ENCODE measurements around the gene NOS1AP. TPM values are rescaled to one million over a fixed set of nuclear protein-coding genes. Genes with fewer than 3 reads are reported as not detected.

Gene NOS1AP
- total RNA-seq, 1 experiment from 2014 or later: 9.9 TPM

DNA sequence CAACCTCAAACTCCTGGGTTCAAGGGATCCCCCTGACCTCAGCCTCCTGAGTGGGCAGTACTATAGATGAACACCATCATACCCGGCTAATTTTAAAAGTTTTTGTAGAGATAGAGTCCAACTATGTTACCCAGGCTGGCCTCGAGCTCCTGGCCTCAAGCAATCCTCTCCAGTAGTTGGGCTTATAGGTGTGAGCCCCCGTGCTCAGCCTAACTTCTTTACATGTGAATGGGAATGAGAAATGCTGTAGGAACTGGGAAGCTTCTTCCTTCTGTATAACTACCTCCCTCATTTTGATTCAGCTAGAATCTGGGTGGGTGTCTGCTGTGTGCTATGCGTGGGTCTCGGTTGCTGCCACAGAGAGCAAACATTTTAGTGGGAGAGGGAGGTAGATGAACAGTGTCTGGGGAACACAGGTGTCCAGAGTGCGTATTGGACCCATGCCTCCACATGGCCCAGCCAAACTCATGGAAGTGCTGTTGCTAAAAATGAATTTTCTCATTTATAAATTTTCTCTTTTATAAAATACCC is 150.6 kb downstream of the NOS1AP start:
- no peak overlapping the region for H3K4me3 Mint-ChIP-seq (ENCODE audit: low read depth, unreplicated experiment)
- no peaks in the 10 kb centered on the region for H3K36me3 Mint-ChIP-seq (ENCODE audit: insufficient read depth, unreplicated experiment)
- intact Hi-C loops (cut with micrococcal nuclease; ENCODE audit: unreplicated experiment): loop anchor here (5.0 kb wide), 1 partner anchor 148 kb away; no protein-coding TSS in a partner anchor
- TF ChIP-seq, protein P1, sequence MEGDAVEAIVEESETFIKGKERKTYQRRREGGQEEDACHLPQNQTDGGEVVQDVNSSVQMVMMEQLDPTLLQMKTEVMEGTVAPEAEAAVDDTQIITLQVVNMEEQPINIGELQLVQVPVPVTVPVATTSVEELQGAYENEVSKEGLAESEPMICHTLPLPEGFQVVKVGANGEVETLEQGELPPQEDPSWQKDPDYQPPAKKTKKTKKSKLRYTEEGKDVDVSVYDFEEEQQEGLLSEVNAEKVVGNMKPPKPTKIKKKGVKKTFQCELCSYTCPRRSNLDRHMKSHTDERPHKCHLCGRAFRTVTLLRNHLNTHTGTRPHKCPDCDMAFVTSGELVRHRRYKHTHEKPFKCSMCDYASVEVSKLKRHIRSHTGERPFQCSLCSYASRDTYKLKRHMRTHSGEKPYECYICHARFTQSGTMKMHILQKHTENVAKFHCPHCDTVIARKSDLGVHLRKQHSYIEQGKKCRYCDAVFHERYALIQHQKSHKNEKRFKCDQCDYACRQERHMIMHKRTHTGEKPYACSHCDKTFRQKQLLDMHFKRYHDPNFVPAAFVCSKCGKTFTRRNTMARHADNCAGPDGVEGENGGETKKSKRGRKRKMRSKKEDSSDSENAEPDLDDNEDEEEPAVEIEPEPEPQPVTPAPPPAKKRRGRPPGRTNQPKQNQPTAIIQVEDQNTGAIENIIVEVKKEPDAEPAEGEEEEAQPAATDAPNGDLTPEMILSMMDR (IDR thresholded peaks at IDR 0.05; ENCODE audit: unreplicated experiment): no peak
- CTCF ChIA-PET: no interaction called here
- no peaks in the 10 kb centered on the region for H3K27me3 Mint-ChIP-seq (ENCODE audit: unreplicated experiment)
- BruUV-seq (replicated peaks): no TSS peak
- DNase-seq: no peak
- H3K9me3 Mint-ChIP-seq (ENCODE audit: low read depth, unreplicated experiment): no peaks in the 10 kb centered on the region
- no peak overlapping the region for H3K27ac Mint-ChIP-seq (ENCODE audit: unreplicated experiment)
- peaks cover 66% of the 10 kb centered on the region for H3K4me1 Mint-ChIP-seq (ENCODE audit: low read depth, unreplicated experiment)

DNA sequence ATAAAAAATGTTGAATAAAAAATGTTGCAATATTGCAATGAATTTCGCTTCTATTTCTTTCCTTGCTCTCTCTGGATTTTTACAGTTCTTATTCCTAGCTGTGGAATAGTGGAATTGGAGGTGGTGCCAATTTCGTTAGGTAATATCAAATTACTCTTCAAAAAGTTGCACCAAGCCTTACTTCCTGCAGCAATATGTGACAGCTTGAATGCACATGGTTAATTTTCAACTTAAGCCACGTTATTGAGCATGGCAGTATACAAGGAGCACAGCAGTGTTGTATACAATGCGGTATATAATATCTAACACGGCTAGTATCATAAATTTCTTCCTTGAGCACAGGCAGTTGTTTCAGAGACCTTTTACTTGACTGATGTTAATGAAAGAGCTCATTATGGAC is 152.5 kb downstream of the NOS1AP start:
- DNase-seq: no peak
- intact Hi-C loops (cut with micrococcal nuclease; ENCODE audit: unreplicated experiment): loop anchor here (5.0 kb wide), 1 partner anchor 150 kb away; no protein-coding TSS in a partner anchor
- BruUV-seq (replicated peaks): no TSS peak
- no peaks in the 10 kb centered on the region for H3K9me3 Mint-ChIP-seq (ENCODE audit: low read depth, unreplicated experiment)
- TF ChIP-seq, protein P1 (IDR thresholded peaks at IDR 0.05; ENCODE audit: unreplicated experiment): no peak
- H3K36me3 Mint-ChIP-seq (ENCODE audit: insufficient read depth, unreplicated experiment): no peaks in the 10 kb centered on the region
- CTCF ChIA-PET: interaction anchor here (0.6 to 5.2 kb wide), 7 partner anchors 8 to 181 kb away, joined by 3 to 22 read pairs (median 3); no protein-coding TSS in a partner anchor
- peak overlapping the region; percentile 1 for H3K4me3 Mint-ChIP-seq (ENCODE audit: low read depth, unreplicated experiment)
- no peak overlapping the region for H3K27ac Mint-ChIP-seq (ENCODE audit: unreplicated experiment)
- no peaks in the 10 kb centered on the region for H3K27me3 Mint-ChIP-seq (ENCODE audit: unreplicated experiment)
- peaks cover 58% of the 10 kb centered on the region for H3K4me1 Mint-ChIP-seq (ENCODE audit: low read depth, unreplicated experiment)

DNA sequence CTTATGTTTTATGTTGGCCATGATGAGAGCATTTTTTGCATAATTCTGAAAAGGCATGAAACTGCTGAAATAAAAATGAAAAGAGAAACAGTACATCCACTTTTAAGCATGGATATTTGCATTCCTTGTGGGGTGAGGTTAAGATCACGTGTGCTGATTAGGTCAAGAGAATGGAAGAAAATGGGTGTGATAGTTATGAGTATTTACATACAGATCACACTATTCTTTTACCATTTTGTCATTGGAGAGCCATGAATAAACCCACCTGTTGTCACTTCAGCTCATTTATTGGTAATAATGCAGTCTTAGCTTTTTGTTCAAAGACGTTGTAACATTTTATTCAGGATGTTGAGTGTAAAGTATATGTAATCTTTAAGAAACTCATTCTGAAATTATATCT is 153.2 kb downstream of the NOS1AP start:
- no TSS peak for BruUV-seq (replicated peaks)
- TF ChIP-seq, protein P1 (IDR thresholded peaks at IDR 0.05; ENCODE audit: unreplicated experiment): no peak
- no peak for DNase-seq
- no peaks in the 10 kb centered on the region for H3K36me3 Mint-ChIP-seq (ENCODE audit: insufficient read depth, unreplicated experiment)
- H3K27me3 Mint-ChIP-seq (ENCODE audit: unreplicated experiment): no peaks in the 10 kb centered on the region
- intact Hi-C loops (cut with micrococcal nuclease; ENCODE audit: unreplicated experiment): loop anchor here (5.0 kb wide), 1 partner anchor 150 kb away; no protein-coding TSS in a partner anchor
- no peaks in the 10 kb centered on the region for H3K9me3 Mint-ChIP-seq (ENCODE audit: low read depth, unreplicated experiment)
- H3K27ac Mint-ChIP-seq (ENCODE audit: unreplicated experiment): no peak overlapping the region
- H3K4me3 Mint-ChIP-seq (ENCODE audit: low read depth, unreplicated experiment): no peak overlapping the region
- peaks cover 58% of the 10 kb centered on the region for H3K4me1 Mint-ChIP-seq (ENCODE audit: low read depth, unreplicated experiment)
- CTCF ChIA-PET: interaction anchor here (0.6 to 5.2 kb wide), 4 partner anchors 9 to 167 kb away, joined by 3 to 22 read pairs (median 9); no protein-coding TSS in a partner anchor

DNA sequence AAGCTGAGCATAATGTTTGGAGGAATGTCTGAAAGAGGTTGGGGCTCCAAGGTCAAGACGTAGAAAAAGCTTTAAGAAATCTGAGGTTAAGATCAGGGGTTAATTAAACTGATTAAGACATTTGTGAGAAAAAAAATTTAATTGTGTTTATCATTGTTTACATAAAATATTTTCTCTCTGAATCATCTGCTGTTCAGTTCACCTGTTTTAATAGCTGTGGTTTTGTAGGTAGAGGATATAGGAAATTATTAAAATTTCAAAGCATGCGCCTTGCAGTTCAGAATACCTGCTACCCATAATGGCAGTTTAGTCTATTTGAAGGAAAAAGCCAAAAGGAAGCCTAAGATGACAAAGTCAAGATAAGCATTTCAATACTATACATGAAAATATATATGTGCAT is 154.0 kb downstream of the NOS1AP start:
- H3K4me1 Mint-ChIP-seq (ENCODE audit: low read depth, unreplicated experiment): peaks cover 58% of the 10 kb centered on the region
- no peak overlapping the region for H3K27ac Mint-ChIP-seq (ENCODE audit: unreplicated experiment)
- H3K4me3 Mint-ChIP-seq (ENCODE audit: low read depth, unreplicated experiment): no peak overlapping the region
- intact Hi-C loops (cut with micrococcal nuclease; ENCODE audit: unreplicated experiment): loop anchor here (5.0 kb wide), 1 partner anchor 151 kb away; no protein-coding TSS in a partner anchor
- no peaks in the 10 kb centered on the region for H3K36me3 Mint-ChIP-seq (ENCODE audit: insufficient read depth, unreplicated experiment)
- H3K9me3 Mint-ChIP-seq (ENCODE audit: low read depth, unreplicated experiment): no peaks in the 10 kb centered on the region
- H3K27me3 Mint-ChIP-seq (ENCODE audit: unreplicated experiment): no peaks in the 10 kb centered on the region
- DNase-seq: no peak
- CTCF ChIA-PET: interaction anchor here (0.6 to 5.2 kb wide), 2 partner anchors 10 to 34 kb away, joined by 4 to 22 read pairs; no protein-coding TSS in a partner anchor
- BruUV-seq (replicated peaks): no TSS peak
- TF ChIP-seq, protein P1 (IDR thresholded peaks at IDR 0.05; ENCODE audit: unreplicated experiment): no peak

Measured in Calu3 (cell line).